Testis (tissue), 3 donors: ENCODE results near the gene MAGI1. TPM values are rescaled to one million over a fixed set of nuclear protein-coding genes. Genes with fewer than 3 reads are reported as not detected.

Source experiments
- DNase-seq: peaks from one replicate; pipeline ENCODE4 v3.0.0-alpha.2; 2019
- H3K27ac ChIP-seq, 2 donors: fragments of 200-600 bp; sonication (generic); one replicate each; pipeline ENCODE4 v1.5.1; 2019
- H3K27me3 ChIP-seq: fragments of 200-600 bp; sonication (generic); one replicate; pipeline ENCODE4 v1.5.1; 2019
- H3K36me3 ChIP-seq: fragments of 200-600 bp; sonication (generic); one replicate; pipeline ENCODE4 v1.5.1; 2017; ENCODE audit warnings: low read depth; ENCODE audit errors: missing control alignments
- H3K4me1 ChIP-seq: fragments of 200-600 bp; sonication (generic); one replicate; pipeline ENCODE4 v1.5.1; 2019
- H3K4me3 ChIP-seq, 2 donors: fragments of 200-600 bp; sonication (generic); one replicate each; pipeline ENCODE4 v1.5.1; 2017 to 2019
- H3K9me3 ChIP-seq: fragments of 200-600 bp; sonication (generic); one replicate; pipeline ENCODE4 v1.5.1; 2017
- CTCF ChIP-seq, 3 experiments: fragments of 450-650 bp in 2 of 3; fragments of 200-600 bp in 1 of 3; sonication (generic) in 1 of 3; IDR thresholded peaks; one replicate each; pipeline ENCODE4 v1.5.1; 2016 to 2019; ENCODE audit warnings: antibody characterized with exemption in 3 of 3, mild to moderate bottlenecking in 2 of 3, moderate library complexity in 1 of 3
- POLR2A ChIP-seq: fragments of 450-650 bp; IDR thresholded peaks from one replicate; pipeline ENCODE4 v1.6.1; 2017; ENCODE audit warnings: antibody characterized with exemption, mild to moderate bottlenecking, moderate library complexity
- WGBS, 2 donors: methylation state at CpG; one replicate each; pipeline ENCODE4 v1.1.5; 2018; 5-methylcytosine and 5-hydroxymethylcytosine counted together
- intact Hi-C: fragments of 100-400 bp; cut with DNase I; formaldehyde crosslinking; loops from one replicate; pipeline ENCODE4 v1.15.1; 2023; ENCODE audit warnings: low total_unique reads
- polyA plus RNA-seq: library from polyadenylated mRNA; stranded (reverse); fragments of 350-450 nt; fragmentation: Illumina TruSeq; extraction: RNeasy Lipid Tissue Mini Kit (QIAGEN cat#74804); gene quantifications from one replicate; pipeline ENCODE4 v1.2.3, GENCODE V29; 2014; ENCODE audit warnings: low read depth, low replicate concordance; ENCODE audit not compliant: insufficient read depth
- total RNA-seq, 2 donors: library from RNA; depleted of rRNA; stranded (reverse); fragments of >200 nt; gene quantifications; one replicate each; pipeline ENCODE4 v1.2.3, GENCODE V29; 2016

Gene MAGI1
- total and polyA plus RNA-seq, 3 donors from 2014 or later, result 55.4 to 60.4 (median 56.1) TPM

- Histone ChIP-seq H3K27me3 (no peaks in the 10 kb centered on the region), H3K4me3 (no peak overlapping the region), H3K27ac (peak overlapping the region in 1 of 2 donors; percentile 36), H3K4me1 (peaks cover 9% of the 10 kb centered on the region), H3K36me3 (no peaks in the 10 kb centered on the region), H3K9me3 (no peaks in the 10 kb centered on the region)
- TF ChIP-seq POLR2A, result no peak
- no peak for TF ChIP-seq CTCF (IDR thresholded peaks at IDR 0.05)
- WGBS, 2 donors, result 40 to 61% methylated on average over 6 of the region's 6 CpGs
- intact Hi-C loops, result no loop called here
- DNase-seq, result peak; percentile 45
Measured at GRCh38 chr3:65871305-65872141, 167.2 kb downstream of the MAGI1 start.

DNA sequence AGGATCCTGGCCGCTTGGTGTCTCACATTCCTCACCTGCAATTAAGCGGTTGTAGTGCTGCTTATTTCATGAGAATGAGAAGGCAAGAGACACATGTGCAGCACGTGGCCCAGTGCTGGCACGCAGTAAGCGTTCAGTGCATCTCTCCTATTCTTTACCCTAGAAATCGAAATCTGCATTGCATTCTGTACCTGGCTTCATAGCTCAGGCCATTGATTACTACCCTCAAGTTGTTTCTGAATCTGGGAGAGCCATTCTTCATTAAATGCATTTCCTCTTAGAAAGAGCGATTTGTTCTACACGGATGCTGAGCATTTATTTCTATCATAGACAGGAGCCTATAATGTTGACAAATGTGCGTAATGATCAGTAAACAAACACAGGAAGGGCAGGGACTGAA lies 168.9 kb downstream of the MAGI1 start:
- intact Hi-C loops, result no loop called here
- DNase-seq, result no peak
- H3K27ac ChIP-seq, result no peak overlapping the region
- peaks cover 9% of the 10 kb centered on the region for H3K4me1 ChIP-seq
- H3K36me3 ChIP-seq, result no peaks in the 10 kb centered on the region
- WGBS, 2 donors, result 88 to 96% methylated on average over 9 of the region's 9 CpGs
- H3K27me3 ChIP-seq, result no peaks in the 10 kb centered on the region
- H3K4me3 ChIP-seq, result no peak overlapping the region
- TF ChIP-seq POLR2A, result no peak
- TF ChIP-seq CTCF (IDR thresholded peaks at IDR 0.05), result no peak
- no peaks in the 10 kb centered on the region for H3K9me3 ChIP-seq

DNA sequence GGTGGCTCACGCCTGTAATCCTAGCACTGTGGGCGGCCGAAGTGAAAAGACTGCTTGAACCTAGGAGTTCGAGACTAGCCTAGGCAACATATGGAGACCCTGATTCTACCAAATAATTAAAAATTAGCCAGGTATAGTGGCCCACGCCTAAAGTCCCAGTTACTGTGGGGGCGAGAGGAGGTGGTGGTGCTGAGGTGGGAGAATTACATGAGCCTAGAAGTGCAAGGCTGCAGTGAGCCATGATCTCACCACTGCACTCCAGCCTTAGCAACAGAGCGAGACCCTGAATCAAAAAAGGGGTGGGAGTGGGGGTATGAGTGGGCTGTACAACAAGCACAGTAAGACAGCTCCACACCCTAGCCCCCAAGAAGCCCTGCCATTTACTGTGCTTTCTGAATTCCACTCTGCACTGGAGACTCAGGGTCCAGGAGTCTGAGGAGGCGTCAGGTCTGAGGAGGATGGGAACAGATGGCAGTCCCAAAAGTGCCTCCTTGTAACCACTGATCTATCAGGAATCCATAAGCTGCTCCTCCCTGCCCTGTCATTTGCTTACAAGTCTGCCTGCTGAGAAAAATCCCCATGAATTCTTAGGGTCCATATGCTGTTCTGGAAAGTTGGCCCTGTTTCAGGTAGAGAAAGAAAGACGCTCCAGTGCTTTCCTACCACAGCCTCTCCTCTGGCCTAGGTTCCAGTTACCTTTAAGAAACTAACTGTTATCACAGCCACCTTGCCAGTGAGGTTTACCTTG lies 171.1 kb downstream of the MAGI1 start:
- no peak overlapping the region for H3K4me3 ChIP-seq
- H3K4me1 ChIP-seq, result peaks cover 9% of the 10 kb centered on the region
- H3K27me3 ChIP-seq, result no peaks in the 10 kb centered on the region
- no peak for DNase-seq
- H3K36me3 ChIP-seq, result no peaks in the 10 kb centered on the region
- intact Hi-C loops, result no loop called here
- no peaks in the 10 kb centered on the region for H3K9me3 ChIP-seq
- 95 to 99% methylated on average over 9 of the region's 9 CpGs for WGBS, 2 donors
- no peak overlapping the region for H3K27ac ChIP-seq
- no peak for TF ChIP-seq POLR2A
- TF ChIP-seq CTCF (IDR thresholded peaks at IDR 0.05), result no peak

- WGBS, 2 donors, result 87 to 88% methylated on average over 6 of the region's 6 CpGs
- TF ChIP-seq POLR2A, result no peak
- TF ChIP-seq CTCF (IDR thresholded peaks at IDR 0.05), result no peak
- no peak overlapping the region for H3K4me3 ChIP-seq
- no peaks in the 10 kb centered on the region for H3K4me1 ChIP-seq
- no peak overlapping the region for H3K27ac ChIP-seq
- no peaks in the 10 kb centered on the region for H3K27me3 ChIP-seq
- intact Hi-C loops, result no loop called here
- no peak for DNase-seq
- H3K9me3 ChIP-seq, result no peaks in the 10 kb centered on the region
- no peaks in the 10 kb centered on the region for H3K36me3 ChIP-seq
Measured at GRCh38 chr3:65864357-65864904, 174.3 kb downstream of the MAGI1 start.
